Activated gamma-delta T cell (primary cell): ENCODE data around the gene RGS9.
"Not testable (repeated sequence)": the region's sequence is repeated elsewhere in the genome, so short reads cannot be mapped to it uniquely, and the experiment has no call there.

Experiments
- DNase-seq: peaks from one replicate; lab custom pipeline; 2025; lab: John Stamatoyannopoulos, UW

Gene RGS9

DNA sequence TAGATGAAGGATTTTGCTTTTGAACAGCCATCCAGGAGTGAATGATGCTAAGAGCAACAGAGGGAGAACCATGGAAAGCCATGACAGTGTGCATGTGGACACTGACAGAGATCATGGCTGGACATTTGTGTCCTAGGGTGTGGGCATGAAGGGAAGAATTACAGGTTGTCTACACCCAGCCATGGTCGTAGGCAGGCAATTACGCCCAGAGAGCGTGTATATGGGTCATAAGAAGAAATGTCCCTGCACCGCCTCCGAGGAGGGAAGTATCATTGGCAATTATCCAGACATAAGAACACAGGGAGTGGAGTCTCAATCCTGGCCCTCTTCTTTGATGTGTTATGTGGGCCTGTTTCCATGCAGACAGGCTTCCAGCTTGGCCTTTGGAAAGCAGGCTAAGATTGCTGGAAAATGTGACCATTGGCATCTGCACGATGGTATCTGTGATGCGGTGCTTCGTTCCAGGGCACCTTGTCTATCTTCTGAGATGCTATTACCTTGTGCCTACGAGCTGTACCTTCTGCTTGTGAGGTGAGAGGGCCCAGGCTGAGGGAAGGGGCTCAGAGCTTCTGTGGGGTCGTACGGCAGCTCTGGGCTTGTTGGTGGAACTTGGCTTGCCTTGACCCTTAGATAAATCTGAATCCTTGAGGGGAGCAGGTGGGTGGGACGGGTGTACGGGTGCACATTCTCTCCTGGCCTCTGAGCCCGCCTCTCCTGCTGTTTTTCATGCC is 19.8 kb downstream of the RGS9 start:
- no peak for DNase-seq

DNA sequence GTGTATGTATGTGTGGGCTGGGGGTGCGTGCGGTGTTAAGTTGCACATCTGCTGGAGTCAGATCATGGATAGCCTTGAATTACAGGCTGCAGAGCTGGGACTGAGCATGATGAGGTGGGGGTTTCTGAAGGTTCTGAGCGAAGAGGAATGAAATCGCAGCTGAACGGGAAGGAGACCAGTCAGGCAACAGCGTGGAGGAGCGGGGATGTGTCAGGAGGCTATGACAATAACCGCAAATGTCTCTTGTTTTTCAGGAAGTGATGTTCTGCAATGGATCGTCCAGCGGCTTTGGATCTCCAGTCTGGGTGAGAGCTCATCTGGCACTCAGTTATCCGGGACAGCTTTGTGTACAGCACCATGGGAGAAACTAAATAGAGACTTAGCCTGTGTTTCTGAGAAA is 20.9 kb downstream of the RGS9 start:
- DNase-seq = no peak

DNA sequence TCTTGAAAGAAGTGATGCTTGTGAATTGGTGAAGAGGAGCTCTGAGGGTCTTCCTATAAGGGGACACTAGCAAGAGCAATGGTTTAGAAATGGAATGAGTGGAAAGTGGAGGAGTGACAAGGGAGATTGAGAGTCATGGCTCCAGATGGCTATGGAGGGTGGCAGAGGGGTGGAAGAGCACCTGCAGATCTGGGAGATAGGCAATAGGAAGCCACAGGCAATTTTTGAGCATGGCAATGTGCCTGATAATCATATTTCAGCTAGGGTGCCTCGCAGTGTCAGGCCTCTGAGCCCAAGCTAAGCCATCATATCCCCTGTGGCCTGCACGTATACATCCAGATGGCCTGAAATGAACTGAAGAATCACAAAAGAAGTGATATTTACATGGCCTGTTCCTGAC is 21.5 kb downstream of the RGS9 start:
- DNase-seq = no peak

DNA sequence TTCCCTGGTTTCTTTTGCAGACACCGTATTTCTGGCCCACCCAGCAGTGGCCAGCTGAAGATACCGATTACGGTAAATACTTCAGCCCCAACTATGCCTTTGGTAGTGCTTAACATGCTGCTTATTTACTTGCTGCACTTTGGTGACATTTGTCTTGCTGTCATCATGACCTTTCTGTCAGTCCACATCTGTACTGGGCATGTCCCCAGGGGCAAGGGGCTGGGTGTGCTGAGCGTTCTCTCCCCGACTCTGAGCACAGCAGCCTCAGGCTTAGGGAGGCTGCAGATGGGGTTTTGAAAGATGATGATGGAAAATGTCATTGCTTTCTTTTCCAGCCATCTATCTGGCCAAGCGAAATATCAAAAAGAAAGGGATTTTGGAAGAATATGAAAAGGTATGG is 23.3 kb downstream of the RGS9 start:
- no peak for DNase-seq

DNA sequence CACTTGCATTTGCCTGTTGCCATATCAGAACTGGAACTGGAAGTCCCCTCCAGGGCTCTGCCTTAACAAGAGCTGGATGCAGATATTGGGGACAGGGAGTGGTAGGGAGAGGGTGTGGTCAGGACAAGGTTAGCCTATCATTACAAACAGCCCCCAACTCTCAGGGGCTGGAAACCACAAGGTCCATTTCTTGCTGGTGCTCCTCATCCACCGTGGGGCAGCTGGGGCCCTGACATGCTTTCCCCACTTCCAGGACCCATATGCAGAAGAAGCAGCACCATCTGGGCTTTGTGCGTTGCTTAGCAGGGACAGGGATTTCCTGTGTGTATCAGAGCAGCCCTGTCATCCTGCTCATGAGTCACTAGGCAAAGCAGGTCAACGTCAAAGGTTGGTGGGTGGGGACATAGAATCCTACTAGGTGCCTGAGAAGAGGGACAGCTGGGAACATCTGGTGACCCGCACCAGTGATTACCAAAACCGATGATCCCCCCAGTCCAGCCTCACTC is 26.9 kb downstream of the RGS9 start:
- no peak for DNase-seq

DNA sequence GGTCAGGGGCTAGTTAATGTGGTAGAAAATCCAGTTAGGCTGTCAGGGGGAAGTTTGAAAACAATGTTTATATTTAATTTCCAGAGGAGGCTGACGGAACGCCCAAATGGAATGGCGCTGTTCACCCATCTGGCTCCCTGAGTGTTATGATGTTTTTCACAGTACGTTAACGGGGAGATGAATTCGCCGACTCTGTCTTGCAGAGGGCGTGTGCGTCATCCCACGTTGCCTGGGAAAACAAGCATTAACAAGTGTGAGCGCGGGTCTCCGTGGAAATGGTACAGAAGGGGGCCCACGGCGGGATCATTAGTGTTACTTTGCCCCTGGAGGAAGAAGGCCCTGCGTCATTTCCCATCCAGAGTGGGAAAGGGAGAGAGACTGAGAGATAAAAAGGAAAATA is 29.6 kb downstream of the RGS9 start:
- no peak for DNase-seq

DNA sequence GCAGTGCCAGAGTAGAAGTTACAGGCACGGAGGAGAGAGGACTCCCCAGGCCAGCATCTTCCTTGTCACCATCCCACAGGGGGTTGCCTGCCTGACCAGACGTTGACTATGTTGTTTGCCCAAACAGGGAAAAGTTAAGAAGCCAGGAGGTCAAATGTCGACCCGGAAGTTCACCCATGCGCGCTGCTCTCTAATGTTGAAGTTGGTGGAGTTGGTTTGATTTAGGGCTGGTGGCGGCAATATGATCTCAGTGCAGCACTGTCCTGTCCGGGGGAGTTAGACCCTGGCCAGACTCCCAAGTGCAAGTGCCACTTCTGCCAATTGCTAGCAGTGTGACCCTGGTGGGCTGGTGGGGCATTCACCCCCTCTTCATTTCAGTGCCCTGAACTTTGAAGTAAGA is 30.4 kb downstream of the RGS9 start:
- DNase-seq = no peak

DNA sequence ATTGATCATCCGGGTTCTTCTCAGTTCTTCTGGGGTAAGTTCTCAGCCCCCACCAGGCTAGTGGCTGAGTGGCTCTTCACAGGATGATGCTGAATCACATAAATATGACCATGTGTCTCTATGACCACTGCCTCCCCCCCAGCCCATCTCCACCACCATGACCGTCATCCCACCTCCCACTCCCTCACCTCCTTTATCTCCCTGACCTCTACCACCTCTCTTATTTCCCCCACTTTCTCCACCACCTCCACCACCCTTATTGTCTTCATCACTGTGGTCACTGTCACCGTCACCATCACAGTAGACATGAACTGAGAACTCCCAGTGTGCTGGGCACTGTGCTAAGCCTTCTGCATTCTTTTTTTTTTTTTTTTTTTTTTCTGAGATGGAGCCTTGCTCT is 32.5 kb downstream of the RGS9 start:
- no peak for DNase-seq

DNA sequence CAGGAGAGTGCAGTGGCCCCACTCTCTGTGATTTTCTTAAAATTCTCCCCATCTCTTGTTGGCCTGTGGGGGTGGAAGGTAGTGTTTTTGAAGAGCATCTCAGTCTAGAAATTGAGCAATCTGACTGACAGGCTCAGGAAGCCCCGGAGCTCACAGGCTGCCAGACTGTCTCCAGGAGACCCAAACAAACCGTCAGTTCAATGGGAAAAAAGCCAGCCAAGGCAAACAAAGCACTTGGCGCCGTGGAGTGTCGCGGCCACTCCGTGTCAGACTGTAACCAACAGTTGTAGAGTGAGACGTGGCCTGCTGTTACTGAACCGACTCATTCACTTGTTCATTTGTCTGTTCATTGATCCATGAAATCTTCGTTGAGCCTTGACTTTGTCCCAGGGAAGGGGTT is 33.7 kb downstream of the RGS9 start:
- no peak for DNase-seq

DNA sequence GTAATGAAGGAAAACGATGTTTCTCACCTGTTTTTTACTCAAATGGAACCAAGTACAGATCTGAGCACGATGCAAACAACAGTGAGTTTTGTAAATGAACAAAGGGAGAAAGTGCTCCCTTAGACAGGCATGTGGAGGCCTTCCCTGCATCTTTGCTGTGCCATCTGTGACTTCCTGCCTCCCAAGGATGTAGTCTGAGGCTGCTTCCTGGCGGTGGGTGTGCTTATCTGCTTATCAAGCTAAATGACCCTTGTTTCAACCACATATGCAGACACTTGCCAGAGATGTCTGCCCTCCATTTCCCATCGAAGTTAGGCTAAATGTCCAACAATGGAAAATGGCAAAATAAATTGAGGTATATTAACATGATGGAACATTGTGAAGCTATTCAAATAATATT is 34.6 kb downstream of the RGS9 start:
- DNase-seq = no peak

DNA sequence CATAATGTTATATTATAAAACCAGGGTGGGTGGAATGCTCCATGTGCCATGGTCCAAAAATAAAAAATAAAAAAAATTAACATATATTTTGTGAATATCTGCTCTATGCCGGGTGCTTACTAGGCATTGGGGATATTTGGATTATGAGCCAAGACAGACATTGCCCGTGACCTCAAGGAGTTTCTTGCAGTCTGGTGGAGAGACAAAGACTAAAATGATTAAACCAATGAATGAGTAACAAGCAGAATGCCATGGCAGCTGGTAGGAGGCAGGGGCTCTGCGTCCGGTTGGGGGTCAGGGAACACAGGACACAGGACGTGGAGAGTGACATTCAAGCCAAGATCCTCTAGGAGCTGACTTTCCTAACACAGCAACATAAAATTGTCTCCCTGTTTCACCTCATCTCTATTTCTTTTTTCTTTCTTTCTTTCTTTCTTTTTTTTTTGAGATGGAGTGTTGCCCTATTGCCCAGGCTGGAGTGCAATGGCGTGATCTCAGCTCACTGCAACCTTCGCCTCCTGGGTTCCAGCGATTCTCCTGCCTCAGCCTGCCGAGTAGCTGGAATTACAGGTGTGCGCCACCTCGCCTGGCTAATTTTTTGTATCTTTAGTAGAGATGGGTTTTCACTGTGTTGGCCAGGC is 35.4 kb downstream of the RGS9 start:
- DNase-seq = no peak

DNA sequence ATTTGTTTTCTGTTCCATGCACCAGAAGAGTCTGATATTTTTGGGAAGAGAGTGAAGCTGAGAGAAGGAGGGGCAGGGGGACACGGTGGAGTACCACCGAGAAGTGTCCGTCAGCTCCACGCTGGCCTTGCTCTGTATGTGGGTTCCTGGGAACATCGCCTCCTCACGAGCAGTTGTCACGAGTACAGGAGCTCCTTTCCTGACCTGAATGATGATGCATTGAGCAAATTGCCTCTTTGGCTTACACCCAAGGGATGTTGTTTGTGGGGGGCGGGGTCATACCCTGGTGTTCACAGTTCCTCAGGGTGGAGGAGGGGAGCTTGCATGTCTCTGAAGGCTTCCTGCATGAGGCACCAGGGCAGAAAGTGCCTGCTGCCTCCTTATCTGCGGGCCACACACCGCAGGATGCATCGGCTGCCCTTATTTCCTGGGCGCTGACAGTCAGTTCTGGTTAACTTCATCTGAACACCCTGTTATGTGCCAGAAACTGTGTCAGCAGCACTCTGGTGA is 36.2 kb downstream of the RGS9 start:
- DNase-seq = peak; percentile 17

DNA sequence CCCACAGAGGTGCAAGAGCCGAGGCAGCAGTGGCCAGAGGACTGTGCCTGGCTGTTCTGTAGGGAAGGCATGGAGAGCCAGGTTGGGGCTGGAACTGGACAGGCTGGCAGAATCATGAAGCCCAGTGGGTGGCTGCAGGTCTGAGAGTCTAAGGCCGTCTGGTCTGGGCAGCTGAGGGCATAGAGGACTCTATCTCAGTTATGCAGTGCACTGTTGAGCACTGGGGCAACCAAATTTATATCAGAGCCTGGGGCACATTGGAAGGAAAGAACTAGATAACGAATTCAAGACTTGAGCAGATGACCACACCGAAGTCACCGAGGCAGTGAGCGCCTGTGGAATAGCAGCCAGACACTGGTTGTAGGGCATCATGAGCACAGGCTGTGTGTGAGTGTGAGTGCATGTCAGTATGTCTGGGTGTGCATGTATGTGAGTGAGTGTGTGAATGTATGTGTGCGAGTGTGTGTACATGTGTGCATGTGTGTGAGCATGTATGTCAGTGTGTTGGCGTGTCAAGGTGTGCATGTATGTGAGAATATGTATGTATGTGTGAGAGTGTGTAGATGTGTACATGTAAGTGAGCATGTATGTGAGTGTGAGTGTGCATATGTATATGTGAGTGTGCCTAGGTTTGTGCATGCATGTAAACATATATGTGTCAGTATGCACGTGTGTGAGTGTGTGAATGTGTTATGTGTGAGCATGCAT is 37.0 kb downstream of the RGS9 start:
- no peak for DNase-seq

DNA sequence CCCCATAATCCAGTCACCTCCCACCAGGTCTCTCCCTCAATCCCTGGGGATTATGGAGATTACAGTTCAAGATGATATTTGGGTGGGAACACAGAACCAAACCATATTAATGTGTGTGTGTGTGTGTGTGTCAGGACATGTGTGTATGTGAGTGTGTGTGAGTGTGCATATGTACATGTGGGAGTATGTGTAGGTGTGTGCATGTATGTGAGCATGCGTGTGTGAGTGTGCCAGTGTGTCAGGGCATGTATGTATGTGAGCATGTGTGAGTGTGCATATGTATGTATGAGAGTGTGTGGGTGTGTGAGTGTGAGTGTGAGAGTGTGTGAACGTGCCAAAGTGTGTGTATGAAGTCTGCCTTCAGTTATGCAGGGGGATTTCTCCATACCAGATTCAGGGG is 37.8 kb downstream of the RGS9 start:
- DNase-seq = no peak

DNA sequence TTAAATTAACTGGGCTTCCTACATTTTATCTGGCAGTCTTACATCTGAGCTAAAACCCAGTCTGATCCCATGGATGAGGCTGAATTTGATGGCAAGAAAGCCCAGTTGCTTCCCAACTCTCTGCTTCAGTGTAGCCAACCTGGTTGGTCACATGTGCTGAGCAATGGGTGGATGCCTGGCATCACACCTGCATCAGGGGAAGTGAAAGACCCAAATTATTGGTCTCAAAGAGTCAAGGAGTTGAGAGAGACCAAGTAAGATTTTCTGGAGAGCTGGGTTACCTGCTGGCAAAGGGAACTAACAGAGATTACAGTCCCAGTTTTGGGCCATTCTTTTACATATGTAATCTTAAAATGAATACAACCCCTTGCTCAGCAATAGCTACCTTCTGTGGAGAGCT is 38.8 kb downstream of the RGS9 start:
- no peak for DNase-seq

DNA sequence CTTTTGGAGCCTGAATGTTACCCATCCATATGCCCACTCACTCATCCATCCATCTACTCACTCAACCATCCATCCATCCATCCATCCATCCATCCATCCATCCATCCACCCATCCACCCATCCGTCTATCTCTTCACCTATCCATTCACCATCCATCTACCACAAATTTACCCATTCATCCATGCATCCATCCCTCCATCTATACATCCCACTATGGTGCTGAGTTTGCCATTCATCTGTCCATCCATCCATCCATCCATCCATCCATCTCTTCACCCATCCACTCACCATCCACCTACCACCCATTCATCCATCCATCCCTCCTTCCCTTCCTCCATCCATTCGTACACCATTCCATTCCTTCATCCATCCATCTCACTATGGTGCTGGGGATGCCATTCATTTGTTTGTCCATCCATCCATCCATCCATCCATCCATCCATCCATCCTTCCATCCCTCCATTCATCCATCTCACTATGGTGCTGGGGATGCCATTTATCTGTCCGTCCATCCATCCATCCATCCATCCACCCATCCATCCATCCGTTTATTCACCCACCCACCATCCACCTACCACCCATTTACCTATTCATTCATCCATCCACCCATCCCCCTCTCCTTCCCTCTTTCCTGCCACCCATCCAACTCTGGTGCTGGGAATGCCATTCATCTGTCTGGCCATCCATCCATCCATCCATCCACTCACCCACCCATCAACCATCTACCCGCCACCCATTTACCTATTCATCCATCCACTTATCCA is 39.7 kb downstream of the RGS9 start:
- no peak for DNase-seq

DNA sequence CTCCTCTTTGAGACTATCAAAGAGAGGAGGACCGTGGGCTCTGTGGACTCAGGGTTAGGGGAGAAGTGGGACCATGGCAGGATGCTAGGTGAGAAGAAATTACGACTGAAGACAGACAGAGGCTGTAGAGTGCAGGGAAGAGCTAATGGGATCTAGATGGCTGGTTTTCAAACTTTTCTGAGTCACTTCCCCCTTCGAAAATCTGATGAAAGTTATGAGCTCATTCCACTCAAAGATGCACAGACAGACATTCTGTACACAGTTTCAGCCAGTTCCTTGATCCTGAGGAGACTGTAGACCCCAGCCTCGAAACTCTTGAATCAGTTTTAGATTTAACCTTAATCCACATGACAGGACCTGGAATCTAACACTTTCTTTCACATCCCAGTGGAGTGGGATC is 40.7 kb downstream of the RGS9 start:
- no peak for DNase-seq

DNA sequence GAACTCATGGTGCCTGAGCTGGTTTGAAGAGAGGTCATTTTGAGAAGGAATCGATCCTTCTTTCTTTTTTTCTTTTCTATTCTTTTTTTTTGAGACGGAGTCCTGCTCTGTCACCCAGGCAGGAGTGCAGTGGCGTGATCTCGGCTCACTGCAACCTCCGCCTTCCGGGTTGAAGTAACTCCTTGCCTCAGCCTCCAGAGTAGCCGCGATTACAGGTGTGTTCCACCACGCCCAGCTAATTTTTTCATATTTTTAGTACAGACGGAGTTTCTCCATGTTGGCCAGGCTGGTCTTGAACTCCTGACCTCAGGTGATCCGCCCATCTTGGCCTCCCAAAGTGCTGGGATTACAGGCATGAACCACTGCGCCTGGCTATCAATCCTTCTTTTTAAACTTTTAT is 43.1 kb downstream of the RGS9 start:
- not testable (repeated sequence) for DNase-seq

DNA sequence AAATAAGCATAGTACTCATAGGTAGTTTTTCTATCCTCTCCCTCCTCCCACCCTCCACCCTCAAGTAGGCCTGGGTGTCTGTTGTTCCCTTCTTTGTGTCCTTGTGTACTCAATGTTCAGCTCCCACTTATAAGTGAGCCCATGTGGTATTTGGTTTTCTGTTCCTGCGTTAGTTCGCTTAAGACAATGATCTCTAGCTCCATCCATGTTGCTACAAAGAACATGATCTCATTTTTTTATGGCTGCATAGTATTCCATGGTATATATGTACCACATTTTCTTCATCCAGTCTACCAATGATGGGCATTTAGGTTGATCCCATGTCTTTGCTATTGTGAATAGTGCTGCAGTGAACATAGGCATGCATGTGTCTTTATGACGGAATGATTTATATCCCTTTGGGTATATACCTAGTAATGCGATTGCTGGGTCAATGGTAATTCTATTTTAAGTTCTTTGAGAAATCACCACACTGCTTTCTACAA is 43.6 kb downstream of the RGS9 start:
- not testable (repeated sequence) for DNase-seq

DNA sequence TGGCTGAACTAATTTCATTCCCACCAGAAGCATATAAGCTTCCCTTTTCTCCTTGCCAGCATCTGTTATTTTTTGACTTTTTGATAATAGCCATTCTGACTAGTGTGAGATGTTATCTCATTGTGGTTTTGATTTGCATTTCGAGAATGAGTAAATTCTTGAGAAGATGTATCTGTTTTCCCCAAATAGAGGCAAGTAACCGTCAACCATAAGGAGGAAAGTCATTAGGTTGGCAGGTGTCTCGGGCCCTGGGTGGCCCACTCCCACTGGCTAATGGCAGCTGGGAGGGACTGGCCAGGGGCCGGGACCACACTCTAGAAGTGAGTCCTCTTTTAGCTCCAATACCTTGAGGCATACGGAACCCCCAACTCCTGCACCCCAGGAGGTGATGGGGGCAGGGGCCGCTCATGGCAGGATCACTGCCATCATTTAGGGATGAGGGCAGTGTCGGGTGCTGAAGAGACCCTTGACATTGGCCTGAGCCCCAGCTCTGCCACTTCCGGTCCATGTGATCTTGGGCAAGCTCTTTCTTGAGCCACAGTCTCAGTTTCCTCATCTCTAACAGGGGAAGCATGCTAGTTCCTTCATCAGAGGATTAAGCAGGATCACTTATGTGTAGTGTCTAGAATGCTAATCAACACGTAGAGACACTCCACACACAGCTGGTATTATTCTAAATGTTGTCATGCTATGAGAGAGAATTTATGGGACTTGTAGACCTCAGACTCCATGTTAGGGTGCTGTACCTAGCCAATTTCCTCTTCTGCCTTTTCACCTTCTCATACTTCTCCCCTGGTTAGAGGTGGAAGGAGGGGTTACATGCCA is 44.3 kb downstream of the RGS9 start:
- no peak for DNase-seq

DNA sequence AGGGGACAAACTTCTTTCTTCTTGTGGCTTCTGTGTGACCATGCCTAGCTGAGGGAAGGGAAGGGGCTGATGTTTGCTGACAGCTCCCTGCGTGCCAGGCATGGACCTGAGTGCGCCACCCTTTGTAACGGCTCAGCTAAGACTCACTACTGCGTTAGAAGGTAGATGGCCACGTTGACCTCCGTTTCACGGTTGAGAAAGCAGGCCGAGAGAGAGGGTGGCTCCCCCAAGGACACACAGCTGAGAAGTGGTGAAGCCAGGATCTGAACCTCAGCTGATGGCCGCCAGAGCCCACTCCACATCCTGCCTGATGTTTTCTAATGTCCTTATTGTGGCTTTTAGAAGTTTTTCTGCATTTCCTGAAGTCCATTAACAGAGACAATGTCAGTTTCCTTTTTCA is 45.1 kb downstream of the RGS9 start:
- no peak for DNase-seq
